ENCODE results near the gene CA14.

DNA sequence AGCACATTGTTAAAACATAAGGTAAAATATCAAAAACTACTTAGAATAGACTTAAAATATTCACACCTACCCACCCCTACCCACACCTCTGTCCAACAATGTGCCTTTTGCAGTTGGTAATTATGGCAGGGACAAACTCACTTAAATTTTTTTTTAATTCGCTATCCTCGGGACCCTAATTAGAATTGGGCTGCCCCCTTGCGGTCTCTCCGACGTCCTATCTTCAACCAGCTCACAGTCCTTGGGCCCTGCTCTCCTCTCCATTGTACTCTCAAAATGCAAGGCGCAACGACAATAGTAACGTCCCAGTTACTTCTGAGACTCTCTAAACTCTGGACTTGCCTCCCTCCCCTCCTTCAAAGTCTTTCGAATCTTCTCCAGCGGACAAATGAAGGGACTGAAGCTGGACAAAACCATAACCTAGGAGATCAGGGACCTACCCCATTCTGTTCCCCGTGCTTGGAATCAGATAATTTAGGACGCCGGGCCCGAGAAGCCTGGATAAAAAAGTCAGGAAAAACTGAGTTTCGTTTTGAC lies 23.7 kb downstream of the CA14 start:
- no peak for TF ChIP-seq ZBTB7A (tag by site-specific recombination; IDR thresholded peaks at IDR 0.05; ENCODE audit: low read depth)
- TF ChIP-seq, protein P1, sequence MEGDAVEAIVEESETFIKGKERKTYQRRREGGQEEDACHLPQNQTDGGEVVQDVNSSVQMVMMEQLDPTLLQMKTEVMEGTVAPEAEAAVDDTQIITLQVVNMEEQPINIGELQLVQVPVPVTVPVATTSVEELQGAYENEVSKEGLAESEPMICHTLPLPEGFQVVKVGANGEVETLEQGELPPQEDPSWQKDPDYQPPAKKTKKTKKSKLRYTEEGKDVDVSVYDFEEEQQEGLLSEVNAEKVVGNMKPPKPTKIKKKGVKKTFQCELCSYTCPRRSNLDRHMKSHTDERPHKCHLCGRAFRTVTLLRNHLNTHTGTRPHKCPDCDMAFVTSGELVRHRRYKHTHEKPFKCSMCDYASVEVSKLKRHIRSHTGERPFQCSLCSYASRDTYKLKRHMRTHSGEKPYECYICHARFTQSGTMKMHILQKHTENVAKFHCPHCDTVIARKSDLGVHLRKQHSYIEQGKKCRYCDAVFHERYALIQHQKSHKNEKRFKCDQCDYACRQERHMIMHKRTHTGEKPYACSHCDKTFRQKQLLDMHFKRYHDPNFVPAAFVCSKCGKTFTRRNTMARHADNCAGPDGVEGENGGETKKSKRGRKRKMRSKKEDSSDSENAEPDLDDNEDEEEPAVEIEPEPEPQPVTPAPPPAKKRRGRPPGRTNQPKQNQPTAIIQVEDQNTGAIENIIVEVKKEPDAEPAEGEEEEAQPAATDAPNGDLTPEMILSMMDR (tag by site-specific recombination; IDR thresholded peaks at IDR 0.05): peak; percentile 60
- TF ChIP-seq, protein P2, sequence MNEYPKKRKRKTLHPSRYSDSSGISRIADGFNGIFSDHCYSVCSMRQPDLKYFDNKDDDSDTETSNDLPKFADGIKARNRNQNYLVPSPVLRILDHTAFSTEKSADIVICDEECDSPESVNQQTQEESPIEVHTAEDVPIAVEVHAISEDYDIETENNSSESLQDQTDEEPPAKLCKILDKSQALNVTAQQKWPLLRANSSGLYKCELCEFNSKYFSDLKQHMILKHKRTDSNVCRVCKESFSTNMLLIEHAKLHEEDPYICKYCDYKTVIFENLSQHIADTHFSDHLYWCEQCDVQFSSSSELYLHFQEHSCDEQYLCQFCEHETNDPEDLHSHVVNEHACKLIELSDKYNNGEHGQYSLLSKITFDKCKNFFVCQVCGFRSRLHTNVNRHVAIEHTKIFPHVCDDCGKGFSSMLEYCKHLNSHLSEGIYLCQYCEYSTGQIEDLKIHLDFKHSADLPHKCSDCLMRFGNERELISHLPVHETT (tag by site-specific recombination; IDR thresholded peaks at IDR 0.05): no peak
- no peak for TF ChIP-seq HOXA7 (CRISPR knock-in tag; IDR thresholded peaks at IDR 0.05; ENCODE audit: borderline replicate concordance)
